Measurements from ENCODE around the gene SLC25A23. TPM values are rescaled to one million over a fixed set of nuclear protein-coding genes. Genes with fewer than 3 reads are reported as not detected.
"Not testable (repeated sequence)": the region's sequence is repeated elsewhere in the genome, so short reads cannot be mapped to it uniquely, and the experiment has no call there.

SLC25A23 gene
- total RNA-seq, 2 donors from 2014 or later = 24.6 to 26.3 TPM

- H3K4me1 Mint-ChIP-seq (ENCODE audit: low read depth) = no peaks in the 10 kb centered on the region
- H3K36me3 Mint-ChIP-seq (ENCODE audit: insufficient read depth in 2 of 2) = no peaks in the 10 kb centered on the region
- no peak for ATAC-seq (replicated peaks in 1 of 2)
Observed at GRCh38 chr19:6406401-6406800, 53.2 kb downstream of the SLC25A23 start.

GRCh38 chr19:6402837-6403608, 56.6 kb downstream of the SLC25A23 start:
- no peak overlapping the region for H3K4me3 Mint-ChIP-seq
- no peaks in the 10 kb centered on the region for H3K36me3 Mint-ChIP-seq (ENCODE audit: insufficient read depth in 2 of 2)
- H3K9me3 Mint-ChIP-seq = no peaks in the 10 kb centered on the region
- H3K4me1 Mint-ChIP-seq (ENCODE audit: low read depth) = no peaks in the 10 kb centered on the region
- DNase-seq = no peak
- no peaks in the 10 kb centered on the region for H3K27me3 Mint-ChIP-seq (ENCODE audit: low read depth)
- H3K27ac Mint-ChIP-seq = no peak overlapping the region
- no peak for ATAC-seq (replicated peaks in 1 of 2)

More at GRCh38 chr19:6406401-6406800, 53.2 kb downstream of the SLC25A23 start:
- DNase-seq = no peak
- Mint-ChIP-seq H3K27ac (no peak overlapping the region), H3K4me3 (no peak overlapping the region), H3K27me3 (ENCODE audit: low read depth) (no peaks in the 10 kb centered on the region), H3K9me3 (no peaks in the 10 kb centered on the region)

GRCh38 chr19:6402058-6402457, 57.5 kb downstream of the SLC25A23 start:
- H3K4me1 Mint-ChIP-seq (ENCODE audit: low read depth) = no peaks in the 10 kb centered on the region
- no peaks in the 10 kb centered on the region for H3K27me3 Mint-ChIP-seq (ENCODE audit: low read depth)
- H3K36me3 Mint-ChIP-seq (ENCODE audit: insufficient read depth in 2 of 2) = no peaks in the 10 kb centered on the region
- DNase-seq (no peak), ATAC-seq (replicated peaks in 1 of 2) (no peak)
- H3K9me3 Mint-ChIP-seq = no peaks in the 10 kb centered on the region
- H3K4me3 Mint-ChIP-seq = no peak overlapping the region
- no peak overlapping the region for H3K27ac Mint-ChIP-seq

GRCh38 chr19:6400062-6400944, 59.3 kb downstream of the SLC25A23 start:
- H3K4me3 Mint-ChIP-seq; H3K4me1 Mint-ChIP-seq (ENCODE audit: low read depth); ATAC-seq (replicated peaks in 1 of 2); H3K27me3 Mint-ChIP-seq (ENCODE audit: low read depth); H3K9me3 Mint-ChIP-seq; H3K27ac Mint-ChIP-seq; H3K36me3 Mint-ChIP-seq (ENCODE audit: insufficient read depth in 2 of 2); DNase-seq: not testable (repeated sequence)

- H3K4me1 Mint-ChIP-seq (ENCODE audit: low read depth) = peaks cover 22% of the 10 kb centered on the region
- H3K9me3 Mint-ChIP-seq = no peaks in the 10 kb centered on the region
- peaks cover 1 to 3% of the 10 kb centered on the region in 2 donors for H3K36me3 Mint-ChIP-seq (ENCODE audit: insufficient read depth in 2 of 2)
- no peak for DNase-seq
- H3K4me3 Mint-ChIP-seq = no peak overlapping the region
- H3K27me3 Mint-ChIP-seq (ENCODE audit: low read depth) = no peaks in the 10 kb centered on the region
- ATAC-seq (replicated peaks in 1 of 2) = no peak
- H3K27ac Mint-ChIP-seq = no peak overlapping the region
Observed at GRCh38 chr19:6396305-6396704, 63.3 kb downstream of the SLC25A23 start.

GRCh38 chr19:6394831-6395230, 64.8 kb downstream of the SLC25A23 start:
- no peaks in the 10 kb centered on the region for H3K27me3 Mint-ChIP-seq (ENCODE audit: low read depth)
- H3K9me3 Mint-ChIP-seq = no peaks in the 10 kb centered on the region
- DNase-seq (no peak), ATAC-seq (replicated peaks in 1 of 2) (no peak)
- H3K27ac Mint-ChIP-seq = no peak overlapping the region
- peaks cover 4 to 6% of the 10 kb centered on the region in 2 donors for H3K36me3 Mint-ChIP-seq (ENCODE audit: insufficient read depth in 2 of 2)
- peak overlapping the region; percentile 36 to 66 for H3K4me3 Mint-ChIP-seq
- H3K4me1 Mint-ChIP-seq (ENCODE audit: low read depth) = peaks cover 28% of the 10 kb centered on the region

GRCh38 chr19:6393983-6394412, 65.6 kb downstream of the SLC25A23 start:
- no peak for ATAC-seq (replicated peaks in 1 of 2)
- H3K36me3 Mint-ChIP-seq (ENCODE audit: insufficient read depth in 2 of 2) = peaks cover 4 to 7% of the 10 kb centered on the region in 2 donors
- H3K27me3 Mint-ChIP-seq (ENCODE audit: low read depth) = no peaks in the 10 kb centered on the region
- H3K27ac Mint-ChIP-seq = peak overlapping the region; percentile 99
- peaks cover 28% of the 10 kb centered on the region for H3K4me1 Mint-ChIP-seq (ENCODE audit: low read depth)
- DNase-seq = peak in 1 of 2 donors; percentile 76
- peak overlapping the region; percentile 90 to 96 for H3K4me3 Mint-ChIP-seq
- no peaks in the 10 kb centered on the region for H3K9me3 Mint-ChIP-seq

- peaks cover 28% of the 10 kb centered on the region for H3K4me1 Mint-ChIP-seq (ENCODE audit: low read depth)
- ATAC-seq (replicated peaks in 1 of 2) (peak; percentile 91), DNase-seq (peak; percentile 91 to 92)
- H3K36me3 Mint-ChIP-seq (ENCODE audit: insufficient read depth in 2 of 2) = peaks cover 5 to 9% of the 10 kb centered on the region in 2 donors
- H3K27ac Mint-ChIP-seq = peak within 1 kb of the TSS; percentile 99
- H3K27me3 Mint-ChIP-seq (ENCODE audit: low read depth) = no peaks in the 10 kb centered on the region
- no peaks in the 10 kb centered on the region for H3K9me3 Mint-ChIP-seq
- peak within 1 kb of the TSS; percentile 90 to 96 for H3K4me3 Mint-ChIP-seq
Observed at GRCh38 chr19:6393074-6393982, 66.3 kb downstream of the SLC25A23 start, which contains the start of gene GTF2F1. Gene GTF2F1 (minus strand): TSS chr19:6393164. CDS start chr19:6392995, 169 bp downstream.

- peak overlapping the region; percentile 90 to 96 for H3K4me3 Mint-ChIP-seq
- ATAC-seq (replicated peaks in 1 of 2) (no peak), DNase-seq (no peak)
- H3K27me3 Mint-ChIP-seq (ENCODE audit: low read depth) = no peaks in the 10 kb centered on the region
- peak overlapping the region; percentile 99 for H3K27ac Mint-ChIP-seq
- H3K9me3 Mint-ChIP-seq = no peaks in the 10 kb centered on the region
- H3K4me1 Mint-ChIP-seq (ENCODE audit: low read depth) = peaks cover 28% of the 10 kb centered on the region
- H3K36me3 Mint-ChIP-seq (ENCODE audit: insufficient read depth in 2 of 2) = peaks cover 7 to 13% of the 10 kb centered on the region in 2 donors
Observed at GRCh38 chr19:6392221-6393073, 67.1 kb downstream of the SLC25A23 start.
